ENCODE data around the gene DIPK1C. TPM values are rescaled to one million over a fixed set of nuclear protein-coding genes. Genes with fewer than 3 reads are reported as not detected.

DIPK1C gene
- total RNA-seq, 1 donor from 2014 or later = not detected

- Mint-ChIP-seq H3K27me3 (ENCODE audit: low read depth, unreplicated experiment) (peaks cover 36% of the 10 kb centered on the region), H3K9me3 (ENCODE audit: unreplicated experiment) (no peaks in the 10 kb centered on the region), H3K4me1 (ENCODE audit: low read depth, unreplicated experiment) (no peaks in the 10 kb centered on the region), H3K36me3 (ENCODE audit: low read depth, unreplicated experiment) (no peaks in the 10 kb centered on the region), H3K27ac (ENCODE audit: unreplicated experiment) (no peak overlapping the region), H3K4me3 (ENCODE audit: unreplicated experiment) (no peak overlapping the region)
- no peaks in the 10 kb centered on the region for H3K9me3 ChIP-seq (ENCODE audit: insufficient read depth, low read depth, low read length)
- no peaks in the 10 kb centered on the region for H3K4me1 ChIP-seq (ENCODE audit: insufficient read depth, low read length)
- H3K9ac ChIP-seq (ENCODE audit: low read length) = no peak overlapping the region
- TF ChIP-seq EZH2 (IDR thresholded peaks at IDR 0.05; ENCODE audit: insufficient read depth, low read length) (no peak), CTCF (IDR thresholded peaks at IDR 0.05; ENCODE audit: insufficient read depth, low read depth, low read length) (no peak)
- H3K27me3 ChIP-seq (ENCODE audit: insufficient read depth, low read length) = no peaks in the 10 kb centered on the region
- H3K79me2 ChIP-seq (ENCODE audit: insufficient read depth, low read length) = no peaks in the 10 kb centered on the region
- H3K4me2 ChIP-seq (ENCODE audit: low read length) = no peak overlapping the region
- no peaks in the 10 kb centered on the region for H4K20me1 ChIP-seq (ENCODE audit: insufficient read depth, low read length)
- FAIRE-seq = no peak
- H2AFZ ChIP-seq (ENCODE audit: low read depth, low read length) = no peak overlapping the region
- DNase-seq (ENCODE audit: low read depth) = no peak
- H3K4me3 ChIP-seq (ENCODE audit: insufficient read depth, low read depth, low read length) = no peak overlapping the region
- H3K36me3 ChIP-seq (ENCODE audit: insufficient read depth, low read length) = no peaks in the 10 kb centered on the region
- H3K27ac ChIP-seq (ENCODE audit: low read depth, low read length) = no peak overlapping the region
Observed at GRCh38 chr18:74440808-74441427, 16.2 kb downstream of the DIPK1C start.

DNA sequence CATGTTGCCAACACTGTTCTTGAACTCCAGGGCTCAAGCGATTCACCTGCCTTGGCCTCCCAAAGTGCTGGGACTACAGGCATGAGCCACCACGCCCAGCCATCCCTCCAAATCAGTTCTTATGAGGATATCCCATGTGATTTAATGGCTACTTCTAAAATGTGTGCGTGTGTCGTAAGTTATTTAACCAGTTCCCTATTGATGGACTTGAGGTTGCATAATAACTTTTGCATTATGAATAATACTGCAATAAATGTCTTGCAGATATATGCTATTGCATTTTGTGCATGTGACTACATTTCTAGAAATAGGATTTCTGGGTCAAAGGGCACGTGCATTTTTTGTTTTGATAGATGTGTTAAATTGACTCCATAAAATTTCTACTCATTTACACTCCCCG, 19.0 kb downstream of the DIPK1C start:
- DNase-seq (ENCODE audit: low read depth) = no peak
- no peaks in the 10 kb centered on the region for H3K4me1 Mint-ChIP-seq (ENCODE audit: low read depth, unreplicated experiment)
- H3K27me3 ChIP-seq (ENCODE audit: insufficient read depth, low read length) = no peaks in the 10 kb centered on the region
- TF ChIP-seq CTCF (IDR thresholded peaks at IDR 0.05; ENCODE audit: insufficient read depth, low read depth, low read length) (no peak), EZH2 (IDR thresholded peaks at IDR 0.05; ENCODE audit: insufficient read depth, low read length) (no peak)
- H4K20me1 ChIP-seq (ENCODE audit: insufficient read depth, low read length) = no peaks in the 10 kb centered on the region
- no peak overlapping the region for H3K9ac ChIP-seq (ENCODE audit: low read length)
- H3K4me2 ChIP-seq (ENCODE audit: low read length) = no peak overlapping the region
- no peaks in the 10 kb centered on the region for H3K4me1 ChIP-seq (ENCODE audit: insufficient read depth, low read length)
- H3K4me3 ChIP-seq (ENCODE audit: insufficient read depth, low read depth, low read length) = no peak overlapping the region
- H3K9me3 ChIP-seq (ENCODE audit: insufficient read depth, low read depth, low read length) = no peaks in the 10 kb centered on the region
- H3K4me3 Mint-ChIP-seq (ENCODE audit: unreplicated experiment) = no peak overlapping the region
- peaks cover 19% of the 10 kb centered on the region for H3K27me3 Mint-ChIP-seq (ENCODE audit: low read depth, unreplicated experiment)
- no peaks in the 10 kb centered on the region for H3K9me3 Mint-ChIP-seq (ENCODE audit: unreplicated experiment)
- no peak overlapping the region for H3K27ac Mint-ChIP-seq (ENCODE audit: unreplicated experiment)
- no peaks in the 10 kb centered on the region for H3K36me3 ChIP-seq (ENCODE audit: insufficient read depth, low read length)
- H3K36me3 Mint-ChIP-seq (ENCODE audit: low read depth, unreplicated experiment) = no peaks in the 10 kb centered on the region
- no peak overlapping the region for H3K27ac ChIP-seq (ENCODE audit: low read depth, low read length)
- H3K79me2 ChIP-seq (ENCODE audit: insufficient read depth, low read length) = no peaks in the 10 kb centered on the region
- no peak for FAIRE-seq
- no peak overlapping the region for H2AFZ ChIP-seq (ENCODE audit: low read depth, low read length)

GRCh38 chr18:74436158-74436769, 20.8 kb downstream of the DIPK1C start:
- Histone ChIP-seq H3K4me2 (ENCODE audit: low read length) (no peak overlapping the region), H3K36me3 (ENCODE audit: insufficient read depth, low read length) (no peaks in the 10 kb centered on the region), H3K27me3 (ENCODE audit: insufficient read depth, low read length) (no peaks in the 10 kb centered on the region), H3K4me3 (ENCODE audit: insufficient read depth, low read depth, low read length) (no peak overlapping the region), H4K20me1 (ENCODE audit: insufficient read depth, low read length) (no peaks in the 10 kb centered on the region), H3K9me3 (ENCODE audit: insufficient read depth, low read depth, low read length) (no peaks in the 10 kb centered on the region), H2AFZ (ENCODE audit: low read depth, low read length) (no peak overlapping the region), H3K27ac (ENCODE audit: low read depth, low read length) (no peak overlapping the region), H3K79me2 (ENCODE audit: insufficient read depth, low read length) (no peaks in the 10 kb centered on the region), H3K4me1 (ENCODE audit: insufficient read depth, low read length) (no peaks in the 10 kb centered on the region), H3K9ac (ENCODE audit: low read length) (no peak overlapping the region)
- H3K27ac Mint-ChIP-seq (ENCODE audit: unreplicated experiment) = no peak overlapping the region
- no peak for DNase-seq (ENCODE audit: low read depth)
- no peaks in the 10 kb centered on the region for H3K36me3 Mint-ChIP-seq (ENCODE audit: low read depth, unreplicated experiment)
- no peaks in the 10 kb centered on the region for H3K9me3 Mint-ChIP-seq (ENCODE audit: unreplicated experiment)
- peaks cover 8% of the 10 kb centered on the region for H3K27me3 Mint-ChIP-seq (ENCODE audit: low read depth, unreplicated experiment)
- no peak overlapping the region for H3K4me3 Mint-ChIP-seq (ENCODE audit: unreplicated experiment)
- H3K4me1 Mint-ChIP-seq (ENCODE audit: low read depth, unreplicated experiment) = no peaks in the 10 kb centered on the region
- no peak for TF ChIP-seq EZH2 (IDR thresholded peaks at IDR 0.05; ENCODE audit: insufficient read depth, low read length)
- no peak for TF ChIP-seq CTCF (IDR thresholded peaks at IDR 0.05; ENCODE audit: insufficient read depth, low read depth, low read length)
- FAIRE-seq = no peak

Data from astrocyte (in vitro differentiated cells and primary cell).